Neural cell (in vitro differentiated cells): ENCODE results near the gene PIAS1.

Experiments used
- EP300 ChIP-seq: fragments of 450-650 bp; conservative IDR thresholded peaks from 2 replicates; pipeline ENCODE4 v1.6.1; 2014; ENCODE audit warnings: antibody characterized with exemption, mild to moderate bottlenecking, moderate library complexity; ENCODE audit not compliant: poor library complexity, severe bottlenecking
- EZH2 ChIP-seq: fragments of 200-600, 300-800 bp; shearing (Covaris generic), sonication (generic); IDR thresholded peaks from 2 replicates; pipeline ENCODE4 v1.6.1; 2014; ENCODE audit warnings: antibody characterized with exemption, low read length, borderline replicate concordance, mild to moderate bottlenecking; ENCODE audit not compliant: insufficient read depth, poor library complexity, severe bottlenecking
- MXI1 ChIP-seq: fragments of 450-650 bp; conservative IDR thresholded peaks from 2 replicates; pipeline ENCODE4 v1.6.1; 2014; ENCODE audit warnings: antibody characterized with exemption, mild to moderate bottlenecking; ENCODE audit not compliant: poor library complexity, severe bottlenecking
- POLR2AphosphoS5 ChIP-seq: IDR thresholded peaks from 2 replicates; pipeline ENCODE4 v1.6.1; 2012
- RAD21 ChIP-seq: fragments of 450-650 bp; conservative IDR thresholded peaks from 2 replicates; pipeline ENCODE4 v1.6.1; 2014; ENCODE audit warnings: antibody characterized with exemption, mild to moderate bottlenecking, moderate library complexity
- SMC3 ChIP-seq: fragments of 450-650 bp; conservative IDR thresholded peaks from 2 replicates; pipeline ENCODE4 v1.6.1; 2014; ENCODE audit warnings: antibody characterized with exemption, mild to moderate bottlenecking, moderate library complexity; ENCODE audit not compliant: poor library complexity
- TAF1 ChIP-seq: IDR thresholded peaks from 2 replicates; pipeline ENCODE4 v1.6.1; 2012; ENCODE audit warnings: low read depth
- TF ChIP-seq, protein P1 (sequence below): fragments of 450-650 bp; IDR thresholded peaks from 2 replicates; pipeline ENCODE4 v1.5.1; 2014; ENCODE audit warnings: antibody characterized with exemption, mild to moderate bottlenecking, moderate library complexity; ENCODE audit not compliant: poor library complexity, severe bottlenecking
- TF ChIP-seq, protein P2 (sequence below): IDR thresholded peaks from 2 replicates; pipeline ENCODE4 v1.6.1; 2012; ENCODE audit warnings: borderline replicate concordance

GRCh38 chr15:68196445-68197169, 142.5 kb downstream of the PIAS1 start:
- TF ChIP-seq, protein P1, sequence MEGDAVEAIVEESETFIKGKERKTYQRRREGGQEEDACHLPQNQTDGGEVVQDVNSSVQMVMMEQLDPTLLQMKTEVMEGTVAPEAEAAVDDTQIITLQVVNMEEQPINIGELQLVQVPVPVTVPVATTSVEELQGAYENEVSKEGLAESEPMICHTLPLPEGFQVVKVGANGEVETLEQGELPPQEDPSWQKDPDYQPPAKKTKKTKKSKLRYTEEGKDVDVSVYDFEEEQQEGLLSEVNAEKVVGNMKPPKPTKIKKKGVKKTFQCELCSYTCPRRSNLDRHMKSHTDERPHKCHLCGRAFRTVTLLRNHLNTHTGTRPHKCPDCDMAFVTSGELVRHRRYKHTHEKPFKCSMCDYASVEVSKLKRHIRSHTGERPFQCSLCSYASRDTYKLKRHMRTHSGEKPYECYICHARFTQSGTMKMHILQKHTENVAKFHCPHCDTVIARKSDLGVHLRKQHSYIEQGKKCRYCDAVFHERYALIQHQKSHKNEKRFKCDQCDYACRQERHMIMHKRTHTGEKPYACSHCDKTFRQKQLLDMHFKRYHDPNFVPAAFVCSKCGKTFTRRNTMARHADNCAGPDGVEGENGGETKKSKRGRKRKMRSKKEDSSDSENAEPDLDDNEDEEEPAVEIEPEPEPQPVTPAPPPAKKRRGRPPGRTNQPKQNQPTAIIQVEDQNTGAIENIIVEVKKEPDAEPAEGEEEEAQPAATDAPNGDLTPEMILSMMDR = no peak
- TF ChIP-seq RAD21 = no peak
- no peak for TF ChIP-seq POLR2AphosphoS5
- TF ChIP-seq EZH2 = no peak
- no peak for TF ChIP-seq MXI1
- TF ChIP-seq TAF1 = no peak
- no peak for TF ChIP-seq EP300
- no peak for TF ChIP-seq SMC3
- TF ChIP-seq, protein P2, sequence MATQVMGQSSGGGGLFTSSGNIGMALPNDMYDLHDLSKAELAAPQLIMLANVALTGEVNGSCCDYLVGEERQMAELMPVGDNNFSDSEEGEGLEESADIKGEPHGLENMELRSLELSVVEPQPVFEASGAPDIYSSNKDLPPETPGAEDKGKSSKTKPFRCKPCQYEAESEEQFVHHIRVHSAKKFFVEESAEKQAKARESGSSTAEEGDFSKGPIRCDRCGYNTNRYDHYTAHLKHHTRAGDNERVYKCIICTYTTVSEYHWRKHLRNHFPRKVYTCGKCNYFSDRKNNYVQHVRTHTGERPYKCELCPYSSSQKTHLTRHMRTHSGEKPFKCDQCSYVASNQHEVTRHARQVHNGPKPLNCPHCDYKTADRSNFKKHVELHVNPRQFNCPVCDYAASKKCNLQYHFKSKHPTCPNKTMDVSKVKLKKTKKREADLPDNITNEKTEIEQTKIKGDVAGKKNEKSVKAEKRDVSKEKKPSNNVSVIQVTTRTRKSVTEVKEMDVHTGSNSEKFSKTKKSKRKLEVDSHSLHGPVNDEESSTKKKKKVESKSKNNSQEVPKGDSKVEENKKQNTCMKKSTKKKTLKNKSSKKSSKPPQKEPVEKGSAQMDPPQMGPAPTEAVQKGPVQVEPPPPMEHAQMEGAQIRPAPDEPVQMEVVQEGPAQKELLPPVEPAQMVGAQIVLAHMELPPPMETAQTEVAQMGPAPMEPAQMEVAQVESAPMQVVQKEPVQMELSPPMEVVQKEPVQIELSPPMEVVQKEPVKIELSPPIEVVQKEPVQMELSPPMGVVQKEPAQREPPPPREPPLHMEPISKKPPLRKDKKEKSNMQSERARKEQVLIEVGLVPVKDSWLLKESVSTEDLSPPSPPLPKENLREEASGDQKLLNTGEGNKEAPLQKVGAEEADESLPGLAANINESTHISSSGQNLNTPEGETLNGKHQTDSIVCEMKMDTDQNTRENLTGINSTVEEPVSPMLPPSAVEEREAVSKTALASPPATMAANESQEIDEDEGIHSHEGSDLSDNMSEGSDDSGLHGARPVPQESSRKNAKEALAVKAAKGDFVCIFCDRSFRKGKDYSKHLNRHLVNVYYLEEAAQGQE = no peak
